MM.1S (cell line): ENCODE measurements around the gene APBB3.

Experiments used
- DNase-seq: peaks from one replicate; pipeline ENCODE4 v3.0.0-alpha.2; 2015
- H2AFZ ChIP-seq: fragments of 300-600 bp; sonication (generic); 2 replicates; pipeline ENCODE4 v1.6.0; 2016; ENCODE audit warnings: antibody characterized with exemption, low read length
- H3F3A ChIP-seq: fragments of 300-600 bp; sonication (generic); 2 replicates; pipeline ENCODE4 v1.6.1; 2016; ENCODE audit warnings: mild to moderate bottlenecking, antibody characterized with exemption, low read length, moderate library complexity, mixed read lengths; ENCODE audit not compliant: insufficient read depth
- H3K27ac ChIP-seq: fragments of 300-600 bp; sonication (generic); 2 replicates; pipeline ENCODE4 v1.5.1; 2016; ENCODE audit warnings: mild to moderate bottlenecking, low read length
- H3K27me3 ChIP-seq: fragments of 300-600 bp; sonication (generic); replicated peaks from 2 replicates; pipeline ENCODE4 v1.6.0; 2016; ENCODE audit warnings: low read length; ENCODE audit not compliant: insufficient read depth
- H3K36me3 ChIP-seq: fragments of 300-600 bp; sonication (generic); replicated peaks from 2 replicates; pipeline ENCODE4 v1.6.1; 2016; ENCODE audit warnings: mild to moderate bottlenecking, low read length, mixed read lengths; ENCODE audit not compliant: insufficient read depth
- H3K4me1 ChIP-seq: fragments of 300-600 bp; sonication (generic); 2 replicates; pipeline ENCODE4 v1.6.1; 2016; ENCODE audit warnings: low read length, mixed read lengths
- H3K4me2 ChIP-seq: fragments of 300-600 bp; sonication (generic); 2 replicates; pipeline ENCODE4 v1.6.0; 2016; ENCODE audit warnings: low read depth, low read length
- H3K4me3 ChIP-seq: fragments of 300-600 bp; sonication (generic); 2 replicates; pipeline ENCODE4 v1.5.1; 2016; ENCODE audit warnings: low read length, mixed read lengths
- H3K79me2 ChIP-seq: fragments of 300-600 bp; sonication (generic); 2 replicates; pipeline ENCODE4 v1.6.1; 2016; ENCODE audit warnings: mixed run types, low read length, mixed read lengths
- H3K9ac ChIP-seq: fragments of 300-600 bp; sonication (generic); 2 replicates; pipeline ENCODE4 v1.6.1; 2016; ENCODE audit warnings: low read length, mixed read lengths
- H3K9me2 ChIP-seq: fragments of 300-600 bp; sonication (generic); replicated peaks from 2 replicates; pipeline ENCODE4 v1.6.1; 2016; ENCODE audit warnings: mild to moderate bottlenecking, low read length, mixed read lengths; ENCODE audit not compliant: insufficient read depth
- H3K9me3 ChIP-seq: fragments of 300-600 bp; sonication (generic); replicated peaks from 2 replicates; pipeline ENCODE4 v1.6.1; 2016; ENCODE audit warnings: mild to moderate bottlenecking, low read length, mixed read lengths; ENCODE audit not compliant: insufficient read depth
- H4K20me1 ChIP-seq: fragments of 300-600 bp; sonication (generic); 2 replicates; pipeline ENCODE4 v1.6.1; 2016; ENCODE audit warnings: mild to moderate bottlenecking, low read length, moderate library complexity, mixed read lengths; ENCODE audit not compliant: insufficient read depth
- EZH2 ChIP-seq: fragments of 300-600 bp; sonication (generic); optimal IDR thresholded peaks from 2 replicates; pipeline ENCODE3; 2017; ENCODE audit warnings: low read depth, mild to moderate bottlenecking, antibody characterized with exemption, low read length, mixed read lengths
- EZH2phosphoT487 ChIP-seq: fragments of 300-600 bp; sonication (generic); IDR thresholded peaks from 2 replicates; pipeline ENCODE4 v1.6.1; 2018; ENCODE audit warnings: antibody characterized with exemption, low read length
- TF ChIP-seq, protein P1 (sequence below): fragments of 300-600 bp; sonication (generic); IDR thresholded peaks from 2 replicates; pipeline ENCODE4 v1.5.1; 2016; ENCODE audit warnings: antibody characterized with exemption, low read length, mixed read lengths

The APBB3 gene

GRCh38 chr5:140548791-140549190, 15.6 kb downstream of the APBB3 start:
- Histone ChIP-seq H4K20me1 (0 out of 2 replicates have a peak, but pooled peaks cover 4% of the 10 kb centered on the region), H3F3A (no peaks in the 10 kb centered on the region; the same call in none of the 2 replicates), H3K36me3 (0 out of 2 replicates have a peak, but pooled peaks cover 4% of the 10 kb centered on the region), H3K4me3 (no peak overlapping the region), H3K9me3 (no peaks in the 10 kb centered on the region), H3K27ac (no peak overlapping the region), H3K4me1 (0 out of 2 replicates have a peak, but pooled peaks cover 4% of the 10 kb centered on the region), H2AFZ (no peak overlapping the region), H3K27me3 (no peaks in the 10 kb centered on the region), H3K9me2 (no peaks in the 10 kb centered on the region), H3K79me2 (peaks cover 19% of the 10 kb centered on the region), H3K4me2 (no peak overlapping the region), H3K9ac (no peak overlapping the region)
- DNase-seq = no peak
- TF ChIP-seq, protein P1, sequence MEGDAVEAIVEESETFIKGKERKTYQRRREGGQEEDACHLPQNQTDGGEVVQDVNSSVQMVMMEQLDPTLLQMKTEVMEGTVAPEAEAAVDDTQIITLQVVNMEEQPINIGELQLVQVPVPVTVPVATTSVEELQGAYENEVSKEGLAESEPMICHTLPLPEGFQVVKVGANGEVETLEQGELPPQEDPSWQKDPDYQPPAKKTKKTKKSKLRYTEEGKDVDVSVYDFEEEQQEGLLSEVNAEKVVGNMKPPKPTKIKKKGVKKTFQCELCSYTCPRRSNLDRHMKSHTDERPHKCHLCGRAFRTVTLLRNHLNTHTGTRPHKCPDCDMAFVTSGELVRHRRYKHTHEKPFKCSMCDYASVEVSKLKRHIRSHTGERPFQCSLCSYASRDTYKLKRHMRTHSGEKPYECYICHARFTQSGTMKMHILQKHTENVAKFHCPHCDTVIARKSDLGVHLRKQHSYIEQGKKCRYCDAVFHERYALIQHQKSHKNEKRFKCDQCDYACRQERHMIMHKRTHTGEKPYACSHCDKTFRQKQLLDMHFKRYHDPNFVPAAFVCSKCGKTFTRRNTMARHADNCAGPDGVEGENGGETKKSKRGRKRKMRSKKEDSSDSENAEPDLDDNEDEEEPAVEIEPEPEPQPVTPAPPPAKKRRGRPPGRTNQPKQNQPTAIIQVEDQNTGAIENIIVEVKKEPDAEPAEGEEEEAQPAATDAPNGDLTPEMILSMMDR = no peak
- no peak for TF ChIP-seq EZH2
- TF ChIP-seq EZH2phosphoT487 = no peak

DNA sequence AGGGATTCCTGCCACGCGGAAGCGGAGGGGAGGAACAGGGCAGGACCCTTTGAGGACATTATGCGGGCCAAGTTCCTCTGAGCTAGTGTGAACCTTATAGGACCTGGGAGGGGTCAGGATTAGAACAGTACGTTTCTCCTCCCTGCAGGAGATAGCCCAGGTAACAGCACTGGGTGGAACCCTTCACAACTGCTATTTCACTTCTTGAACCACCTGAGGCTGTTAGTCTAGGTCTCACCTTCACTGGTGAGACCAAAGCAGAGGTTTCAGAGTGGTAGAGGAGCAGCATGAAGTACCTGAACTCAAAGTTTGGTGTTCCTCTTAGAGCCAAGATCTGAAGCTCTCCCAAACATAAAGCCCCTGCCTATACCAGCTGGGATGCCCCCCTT, 16.1 kb downstream of the APBB3 start:
- no peaks in the 10 kb centered on the region for H3K27me3 ChIP-seq
- no peak overlapping the region for H3K9ac ChIP-seq
- no peak for TF ChIP-seq EZH2
- TF ChIP-seq, protein P1 = no peak
- no peak for TF ChIP-seq EZH2phosphoT487
- no peaks in the 10 kb centered on the region for H3K9me3 ChIP-seq
- DNase-seq = no peak
- H3K27ac ChIP-seq = no peak overlapping the region
- H3K4me3 ChIP-seq = no peak overlapping the region
- no peak overlapping the region for H2AFZ ChIP-seq
- 0 out of 2 replicates have a peak, but pooled peaks cover under 1% of the 10 kb centered on the region for H4K20me1 ChIP-seq
- H3F3A ChIP-seq = no peaks in the 10 kb centered on the region; the same call in none of the 2 replicates
- H3K36me3 ChIP-seq = 0 out of 2 replicates have a peak, but pooled peaks cover 4% of the 10 kb centered on the region
- H3K79me2 ChIP-seq = peaks cover 14% of the 10 kb centered on the region
- H3K4me1 ChIP-seq = 0 out of 2 replicates have a peak, but pooled peaks cover 4% of the 10 kb centered on the region
- H3K4me2 ChIP-seq = no peak overlapping the region
- no peaks in the 10 kb centered on the region for H3K9me2 ChIP-seq

GRCh38 chr5:140547508-140548299, 16.7 kb downstream of the APBB3 start, which contains the start of gene EIF4EBP3:
Gene EIF4EBP3, plus strand, starts transcription at chr5:140547662. Its CDS starts 76 bp downstream, at chr5:140547738.
- Histone ChIP-seq H3K4me2 (peak within 1 kb of the TSS; percentile 70), H4K20me1 (no peaks in the 10 kb centered on the region), H3K4me1 (0 out of 2 replicates have a peak, but pooled peaks cover 4% of the 10 kb centered on the region), H3K4me3 (peak within 1 kb of the TSS; percentile 8; the same call in 1 of the 2 replicates), H3K27me3 (no peaks in the 10 kb centered on the region), H3K9ac (peak within 1 kb of the TSS; percentile 12; the same call in 1 of the 2 replicates), H3K9me2 (no peaks in the 10 kb centered on the region), H3K9me3 (no peaks in the 10 kb centered on the region), H3K79me2 (peaks cover 8% of the 10 kb centered on the region), H3K27ac (no peak within 1 kb of the TSS), H3K36me3 (0 out of 2 replicates have a peak, but pooled peaks cover 4% of the 10 kb centered on the region), H2AFZ (0 out of 2 replicates have a peak within 1 kb of the TSS, but pooled peaks have one; percentile 5), H3F3A (no peaks in the 10 kb centered on the region; the same call in none of the 2 replicates)
- DNase-seq = peak; percentile 88
- TF ChIP-seq, protein P1 = peak; percentile 52
- TF ChIP-seq EZH2phosphoT487 = no peak
